DND-41 (cell line): ENCODE results near the gene BRIP1.

Source experiments
- ATAC-seq: fragments of 200-7000 bp; cut with Tn5 transposase; 3 replicates; pipeline ENCODE4 v1.9.1; 2021; ENCODE audit warnings: low read depth; ENCODE audit not compliant: insufficient read depth
- DNase-seq: peaks from one replicate; pipeline ENCODE4 v3.0.0-alpha.2; 2020
- H2AFZ ChIP-seq: 2 replicates; pipeline ENCODE4 v1.6.0; 2012; ENCODE audit warnings: low read depth, low read length
- H3K27ac ChIP-seq: 2 replicates; pipeline ENCODE4 v1.5.1; 2012; ENCODE audit warnings: low read length, inconsistent platforms
- H3K27me3 ChIP-seq: fragments of 200-600 bp; sonication (generic); 2 replicates; pipeline ENCODE4 v1.6.0; 2012; ENCODE audit warnings: low read length, mild to moderate bottlenecking, inconsistent platforms; ENCODE audit not compliant: insufficient read depth, poor library complexity
- H3K36me3 ChIP-seq: 2 replicates; pipeline ENCODE4 v1.5.1; 2012; ENCODE audit warnings: low read length, inconsistent platforms; ENCODE audit not compliant: insufficient read depth
- H3K4me1 ChIP-seq: 2 replicates; pipeline ENCODE4 v1.5.1; 2012; ENCODE audit warnings: mild to moderate bottlenecking, low read length; ENCODE audit not compliant: insufficient read depth
- H3K4me2 ChIP-seq: 2 replicates; pipeline ENCODE4 v1.6.0; 2012; ENCODE audit warnings: mild to moderate bottlenecking, moderate library complexity, low read length, inconsistent platforms; ENCODE audit not compliant: insufficient read depth
- H3K4me3 ChIP-seq, 2 experiments: fragments of 200-600 bp in 1 of 2; shearing (Covaris generic) in 1 of 2; 2 replicates each; pipeline ENCODE4 v1.5.1; 2012 to 2016; ENCODE audit warnings: inconsistent platforms in 2 of 2, low read length in 2 of 2, mild to moderate bottlenecking in 2 of 2, low read depth in 1 of 2, moderate library complexity in 1 of 2
- H3K79me2 ChIP-seq: 2 replicates; pipeline ENCODE4 v1.6.0; 2012; ENCODE audit warnings: low read length, inconsistent platforms; ENCODE audit not compliant: insufficient read depth
- H3K9ac ChIP-seq: 2 replicates; pipeline ENCODE4 v1.6.0; 2012; ENCODE audit warnings: low read depth, mild to moderate bottlenecking, inconsistent platforms, low read length, moderate library complexity
- H3K9me3 ChIP-seq: 2 replicates; pipeline ENCODE4 v1.5.1; 2012; ENCODE audit warnings: low read length, moderate library complexity, mild to moderate bottlenecking, inconsistent platforms; ENCODE audit not compliant: insufficient read depth, severe bottlenecking
- H4K20me1 ChIP-seq: 2 replicates; pipeline ENCODE4 v1.6.0; 2012; ENCODE audit warnings: low read length; ENCODE audit not compliant: insufficient read depth
- CTCF ChIP-seq: IDR thresholded peaks from 2 replicates; pipeline ENCODE4 v1.5.1; 2012; ENCODE audit warnings: borderline replicate concordance, low read length, moderate library complexity, mild to moderate bottlenecking; ENCODE audit not compliant: poor library complexity, severe bottlenecking; ENCODE audit errors: extremely low read depth
- EZH2 ChIP-seq: IDR thresholded peaks from 3 replicates; pipeline ENCODE4 v1.6.1; 2012; ENCODE audit warnings: borderline replicate concordance, low read depth, mild to moderate bottlenecking, moderate library complexity, low read length, inconsistent platforms; ENCODE audit not compliant: severe bottlenecking

The BRIP1 gene

GRCh38 chr17:61717352-61717751, 146.0 kb downstream of the BRIP1 start:
- Histone ChIP-seq H3K27me3 (no peaks in the 10 kb centered on the region), H3K9ac (no peak overlapping the region), H3K36me3 (peaks cover 55% of the 10 kb centered on the region), H3K27ac (no peak overlapping the region), H2AFZ (no peak overlapping the region), H3K4me1 (no peaks in the 10 kb centered on the region), H4K20me1 (no peaks in the 10 kb centered on the region), H3K4me3 (no peak overlapping the region), H3K79me2 (no peaks in the 10 kb centered on the region), H3K9me3 (peaks cover 22% of the 10 kb centered on the region), H3K4me2 (no peak overlapping the region)
- no peak for TF ChIP-seq CTCF
- no peak for TF ChIP-seq EZH2
- DNase-seq (no peak), ATAC-seq (no peak)

GRCh38 chr17:61716225-61716829, 147.0 kb downstream of the BRIP1 start:
- no peak overlapping the region for H3K4me3 ChIP-seq
- peaks cover 22% of the 10 kb centered on the region for H3K9me3 ChIP-seq
- H3K27ac ChIP-seq: no peak overlapping the region
- no peak overlapping the region for H3K4me2 ChIP-seq
- H3K27me3 ChIP-seq: no peaks in the 10 kb centered on the region
- ATAC-seq (no peak), DNase-seq (no peak)
- no peaks in the 10 kb centered on the region for H4K20me1 ChIP-seq
- H3K4me1 ChIP-seq: no peaks in the 10 kb centered on the region
- peaks cover 52% of the 10 kb centered on the region for H3K36me3 ChIP-seq
- no peak overlapping the region for H2AFZ ChIP-seq
- TF ChIP-seq EZH2 (no peak), CTCF (no peak)
- no peaks in the 10 kb centered on the region for H3K79me2 ChIP-seq
- H3K9ac ChIP-seq: no peak overlapping the region

GRCh38 chr17:61715348-61715747, 148.0 kb downstream of the BRIP1 start:
- Histone ChIP-seq H3K9ac (no peak overlapping the region), H3K9me3 (peaks cover 22% of the 10 kb centered on the region), H4K20me1 (no peaks in the 10 kb centered on the region), H3K36me3 (peaks cover 62% of the 10 kb centered on the region), H2AFZ (no peak overlapping the region), H3K4me1 (no peaks in the 10 kb centered on the region), H3K27ac (no peak overlapping the region), H3K4me2 (no peak overlapping the region), H3K4me3 (no peak overlapping the region), H3K27me3 (no peaks in the 10 kb centered on the region), H3K79me2 (no peaks in the 10 kb centered on the region)
- TF ChIP-seq EZH2: no peak
- TF ChIP-seq CTCF: no peak
- no peak for DNase-seq
- no peak for ATAC-seq
